Activated CD4-positive, alpha-beta memory T cell treated with anti-CD3 and anti-CD28 coated beads, Interleukin-2, amount 10 ng/mL, durations not matched to agents 7 days and 5 days (primary cell): Measurements from ENCODE around the gene CHP1. TPM values are rescaled to one million over a fixed set of nuclear protein-coding genes. Genes with fewer than 3 reads are reported as not detected.
A peak's percentile ranks its signal among the peaks of the same experiment; 100 is the strongest.
"Not testable (repeated sequence)": the region's sequence is repeated elsewhere in the genome, so short reads cannot be mapped to it uniquely, and the experiment has no call there.

ENCODE experiments used
- CTCF ChIA-PET: fragments of 350-600 bp; sonication (Branson Sonifier 250); formaldehyde crosslinking; loops from one replicate; lab custom pipeline; 2021; ENCODE audit warnings: antibody characterized with exemption, inconsistent platforms; lab: Charles Lee
- POLR2A ChIA-PET: fragments of 350-600 bp; sonication (Branson Sonifier 250); formaldehyde crosslinking; loops from one replicate; lab custom pipeline; 2021; ENCODE audit warnings: antibody characterized with exemption; lab: Charles Lee
- DNase-seq: peaks from one replicate; pipeline ENCODE4 v3.0.0-alpha.2; 2020
- H3K27ac Mint-ChIP-seq: one replicate; pipeline ENCODE4 v1.8.0; 2021; ENCODE audit warnings: mild to moderate bottlenecking, mixed read lengths
- H3K27me3 Mint-ChIP-seq: one replicate; pipeline ENCODE4 v1.8.0; 2021; ENCODE audit warnings: mixed read lengths
- H3K36me3 Mint-ChIP-seq: one replicate; pipeline ENCODE4 v1.8.0; 2021; ENCODE audit warnings: low read depth, mixed read lengths
- H3K4me1 Mint-ChIP-seq: one replicate; pipeline ENCODE4 v1.8.0; 2021; ENCODE audit warnings: mixed read lengths
- H3K4me3 Mint-ChIP-seq: one replicate; pipeline ENCODE4 v1.8.0; 2021; ENCODE audit warnings: mild to moderate bottlenecking, mixed read lengths
- H3K9me3 Mint-ChIP-seq: one replicate; pipeline ENCODE4 v1.8.0; 2021; ENCODE audit warnings: mixed read lengths
- total RNA-seq, 2 experiments: library from RNA; stranded (reverse); gene quantifications; one replicate each; pipeline ENCODE4 v1.2.3, GENCODE V29; 2021

The CHP1 gene
- total RNA-seq, 2 experiments from 2014 or later = 60.1 to 68.9 TPM

- H3K36me3 Mint-ChIP-seq = peaks cover 62% of the 10 kb centered on the region
- ChIA-PET POLR2A (interaction anchor here (0.9 to 4.7 kb wide), 13 partner anchors 9 to 720 kb away, joined by 3 to 56 read pairs (median 5); partner anchors contain the start of genes CCDC32, CHAC1, CHP1 and EXD1), CTCF (interaction anchor here (1.0 to 1.8 kb wide), 2 partner anchors 48 to 54 kb away, joined by 3 to 8 read pairs; partner anchors contain the start of genes CHP1, EXD1, NUSAP1 and OIP5)
- H3K4me3 Mint-ChIP-seq = peak overlapping the region; percentile 93
- peaks cover 55% of the 10 kb centered on the region for H3K4me1 Mint-ChIP-seq
- peak overlapping the region; percentile 98 for H3K27ac Mint-ChIP-seq
- peak; percentile 25 for DNase-seq
- no peaks in the 10 kb centered on the region for H3K9me3 Mint-ChIP-seq
- H3K27me3 Mint-ChIP-seq = no peaks in the 10 kb centered on the region
These were observed 53.5 kb downstream of the CHP1 start for GRCh38 chr15:41284427-41285177.

DNA sequence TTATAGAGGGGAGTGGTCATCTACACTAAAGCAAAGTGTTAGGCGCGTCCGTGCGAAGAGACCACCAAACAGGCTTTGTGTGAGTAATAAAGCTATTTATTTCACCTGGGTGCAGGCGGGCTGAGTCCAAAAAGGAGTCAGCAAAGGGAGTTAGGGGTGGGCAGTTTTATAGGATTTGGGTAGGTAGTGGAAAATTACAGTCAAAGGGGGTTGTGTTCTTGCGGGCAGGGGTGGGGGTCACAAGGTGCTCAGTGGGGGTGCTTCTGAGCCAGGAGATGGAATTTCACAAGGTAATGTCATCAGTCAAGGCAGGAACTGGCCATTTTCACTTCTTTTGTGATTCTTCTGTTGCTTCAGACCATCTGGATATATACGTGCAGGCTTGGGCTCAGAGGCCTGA is 54.2 kb downstream of the CHP1 start:
- H3K4me1 Mint-ChIP-seq = peaks cover 55% of the 10 kb centered on the region

DNA sequence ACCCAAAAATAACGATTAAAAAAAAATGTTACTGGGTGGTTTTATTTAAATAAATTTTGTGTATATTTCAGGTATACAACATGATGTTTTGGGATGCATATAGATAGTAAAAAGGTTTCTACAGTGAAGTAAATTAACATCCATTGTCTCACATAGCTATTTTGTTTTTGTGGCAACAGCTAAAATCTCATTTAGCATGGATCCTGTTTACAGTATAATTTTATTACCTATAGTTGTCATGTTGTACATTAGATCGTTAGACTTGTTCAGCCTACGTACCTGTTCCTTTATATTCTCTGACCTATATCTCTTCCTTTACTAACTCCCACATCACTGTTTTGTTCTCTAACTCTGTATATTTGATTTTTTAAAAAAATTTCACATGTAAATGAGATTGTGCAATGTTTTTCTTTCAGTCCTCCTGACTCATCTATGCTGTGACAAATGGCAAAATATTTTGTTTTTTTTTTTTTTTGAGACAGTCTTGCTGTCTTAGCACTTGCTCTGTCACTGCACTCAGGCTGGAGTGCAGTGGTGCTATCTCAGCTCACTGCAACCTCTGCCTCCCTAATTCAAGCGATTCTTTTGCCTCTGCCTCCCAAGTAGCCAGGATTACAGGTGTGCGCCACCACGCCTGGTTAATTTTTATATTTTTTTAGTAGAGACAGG is 55.7 kb downstream of the CHP1 start:
- H3K27ac Mint-ChIP-seq = peak overlapping the region; percentile 55
- H3K27me3 Mint-ChIP-seq = no peaks in the 10 kb centered on the region
- no peak for DNase-seq
- ChIA-PET CTCF (interaction anchor here (1.1 kb wide), 2 partner anchors 46 to 56 kb away, joined by 3 to 4 read pairs; partner anchors contain the start of genes CHP1, EXD1, NUSAP1 and OIP5), POLR2A (interaction anchor here (0.6 to 4.7 kb wide), 6 partner anchors 10 to 693 kb away, joined by 3 to 56 read pairs (median 4); partner anchors contain the start of genes CHP1, KNL1, NUSAP1 and OIP5)
- H3K4me1 Mint-ChIP-seq = peaks cover 62% of the 10 kb centered on the region
- H3K9me3 Mint-ChIP-seq = no peaks in the 10 kb centered on the region
- peaks cover 62% of the 10 kb centered on the region for H3K36me3 Mint-ChIP-seq
- H3K4me3 Mint-ChIP-seq = peak overlapping the region; percentile 42

More for the DNA sequence above, 54.2 kb downstream of the CHP1 start:
- H3K4me3 Mint-ChIP-seq = peak overlapping the region; percentile 93
- H3K27ac Mint-ChIP-seq = peak overlapping the region; percentile 98
- H3K36me3 Mint-ChIP-seq = peaks cover 56% of the 10 kb centered on the region
- no peaks in the 10 kb centered on the region for H3K9me3 Mint-ChIP-seq
- CTCF ChIA-PET = interaction anchor here (1.0 to 1.1 kb wide), 2 partner anchors 47 kb away, joined by 3 to 4 read pairs; partner anchors contain the start of genes NUSAP1 and OIP5
- H3K27me3 Mint-ChIP-seq = no peaks in the 10 kb centered on the region
- POLR2A ChIA-PET = interaction anchor here (0.9 to 4.7 kb wide), 7 partner anchors 16 to 379 kb away, joined by 3 to 56 read pairs (median 4); partner anchors contain the start of genes CHP1, EXD1, NDUFAF1 and NUSAP1
- DNase-seq = no peak

- no peaks in the 10 kb centered on the region for H3K27me3 Mint-ChIP-seq
- CTCF ChIA-PET = interaction anchor here (1.2 kb wide), 2 partner anchors 12 to 57 kb away, joined by 3 read pairs; partner anchors contain the start of gene CHP1
- POLR2A ChIA-PET = interaction anchor here (0.6 to 4.7 kb wide), 6 partner anchors 19 to 57 kb away, joined by 3 to 56 read pairs (median 4); partner anchors contain the start of genes CHP1, EXD1, NUSAP1 and OIP5
- no peak overlapping the region for H3K4me3 Mint-ChIP-seq
- no peaks in the 10 kb centered on the region for H3K9me3 Mint-ChIP-seq
- peaks cover 66% of the 10 kb centered on the region for H3K36me3 Mint-ChIP-seq
- peaks cover 49% of the 10 kb centered on the region for H3K4me1 Mint-ChIP-seq
- DNase-seq = no peak
- peak overlapping the region; percentile 47 for H3K27ac Mint-ChIP-seq
These were observed 57.4 kb downstream of the CHP1 start for GRCh38 chr15:41288464-41288863.

DNA sequence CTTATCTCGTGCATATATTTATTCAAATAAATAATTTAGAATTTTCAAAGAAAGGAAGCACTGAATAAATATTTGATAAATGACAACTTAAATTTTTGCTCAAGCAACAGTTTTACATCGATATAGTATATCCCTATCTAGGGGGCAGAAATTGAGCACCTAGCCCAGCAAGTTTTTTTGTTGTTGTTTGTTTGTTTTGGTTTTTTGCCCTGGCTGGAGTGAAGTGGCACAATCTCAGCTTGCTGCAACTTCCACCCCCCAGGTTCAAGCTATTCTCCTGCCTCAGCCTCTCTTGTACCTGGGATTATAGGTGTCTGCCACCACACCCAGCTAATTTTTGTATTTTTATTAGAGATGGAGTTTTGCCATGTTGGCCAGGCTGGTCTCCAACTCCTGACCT is 58.9 kb downstream of the CHP1 start:
- ChIA-PET CTCF (no interaction called here), POLR2A (interaction anchor here (1.1 kb wide), 1 partner anchor 21 kb away, joined by 5 read pairs; no protein-coding TSS in a partner anchor)
- Mint-ChIP-seq H3K4me3 (no peak overlapping the region), H3K4me1 (peaks cover 48% of the 10 kb centered on the region), H3K9me3 (no peaks in the 10 kb centered on the region), H3K36me3 (peaks cover 65% of the 10 kb centered on the region), H3K27me3 (no peaks in the 10 kb centered on the region), H3K27ac (no peak overlapping the region)
- no peak for DNase-seq

DNA sequence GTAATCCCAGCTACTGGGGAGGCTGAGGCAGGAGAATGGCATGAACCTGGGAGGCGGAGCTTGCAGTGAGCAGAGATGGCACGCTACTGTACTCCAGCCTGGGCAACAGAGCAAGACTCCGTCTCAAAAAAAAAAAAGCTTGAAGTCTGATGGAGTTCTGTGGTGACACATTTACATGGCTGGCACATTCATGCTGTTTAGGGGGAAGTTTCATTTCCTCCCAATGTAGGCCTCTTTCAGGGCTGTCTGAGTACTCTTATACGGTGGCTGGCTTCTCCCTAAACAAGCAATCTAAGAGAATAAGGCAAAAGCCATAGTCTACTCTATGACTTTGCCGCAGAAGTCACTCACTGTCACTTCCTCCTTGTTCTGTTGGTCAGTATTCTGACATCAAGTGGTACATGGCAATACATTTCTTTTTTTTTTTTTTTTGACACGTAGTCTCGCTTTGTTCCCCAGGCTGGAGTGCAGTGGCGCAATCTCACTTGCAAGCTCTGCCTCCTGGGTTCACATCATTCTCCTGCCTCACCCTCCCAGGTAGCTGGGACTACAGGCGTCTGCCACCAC is 60.1 kb downstream of the CHP1 start:
- peaks cover 40% of the 10 kb centered on the region for H3K4me1 Mint-ChIP-seq
- H3K9me3 Mint-ChIP-seq = no peaks in the 10 kb centered on the region
- ChIA-PET POLR2A (interaction anchor here (0.5 to 1.8 kb wide), 4 partner anchors 8 to 702 kb away, joined by 3 to 7 read pairs (median 4); partner anchors contain the start of genes NUSAP1 and OIP5), CTCF (interaction anchor here (2.3 kb wide), 1 partner anchor 60 kb away, joined by 6 read pairs; the partner anchor contains the start of gene CHP1)
- peaks cover 61% of the 10 kb centered on the region for H3K36me3 Mint-ChIP-seq
- no peak overlapping the region for H3K27ac Mint-ChIP-seq
- no peak overlapping the region for H3K4me3 Mint-ChIP-seq
- no peaks in the 10 kb centered on the region for H3K27me3 Mint-ChIP-seq
- DNase-seq = no peak

DNA sequence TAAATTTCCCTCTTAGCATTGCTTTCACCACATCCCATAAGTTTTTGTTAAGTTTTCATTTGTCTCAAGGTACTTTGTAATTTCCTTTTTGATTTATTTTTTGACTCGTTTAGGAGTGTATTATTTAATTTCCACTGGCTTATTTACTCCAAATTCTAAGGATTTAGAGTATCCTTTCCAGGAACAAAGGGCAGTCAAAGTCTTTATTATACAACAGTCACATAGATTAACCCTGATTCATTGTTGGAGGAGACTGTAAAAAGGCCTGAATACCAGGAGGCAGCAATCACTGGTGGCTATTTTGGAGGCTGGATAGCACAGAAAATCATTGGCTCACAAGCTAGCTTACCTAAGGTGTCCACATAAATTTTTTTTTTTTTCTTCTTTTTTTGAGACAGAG is 61.5 kb downstream of the CHP1 start:
- H3K4me1 Mint-ChIP-seq = peaks cover 30% of the 10 kb centered on the region
- no peaks in the 10 kb centered on the region for H3K27me3 Mint-ChIP-seq
- H3K27ac Mint-ChIP-seq = peak overlapping the region; percentile 23
- no peaks in the 10 kb centered on the region for H3K9me3 Mint-ChIP-seq
- no peak for DNase-seq
- H3K4me3 Mint-ChIP-seq = no peak overlapping the region
- POLR2A ChIA-PET = interaction anchor here (1.2 kb wide), 1 partner anchor 9 kb away, joined by 4 read pairs; no protein-coding TSS in a partner anchor
- peaks cover 48% of the 10 kb centered on the region for H3K36me3 Mint-ChIP-seq
- CTCF ChIA-PET = interaction anchor here (2.3 kb wide), 1 partner anchor 61 kb away, joined by 6 read pairs; the partner anchor contains the start of gene CHP1

DNA sequence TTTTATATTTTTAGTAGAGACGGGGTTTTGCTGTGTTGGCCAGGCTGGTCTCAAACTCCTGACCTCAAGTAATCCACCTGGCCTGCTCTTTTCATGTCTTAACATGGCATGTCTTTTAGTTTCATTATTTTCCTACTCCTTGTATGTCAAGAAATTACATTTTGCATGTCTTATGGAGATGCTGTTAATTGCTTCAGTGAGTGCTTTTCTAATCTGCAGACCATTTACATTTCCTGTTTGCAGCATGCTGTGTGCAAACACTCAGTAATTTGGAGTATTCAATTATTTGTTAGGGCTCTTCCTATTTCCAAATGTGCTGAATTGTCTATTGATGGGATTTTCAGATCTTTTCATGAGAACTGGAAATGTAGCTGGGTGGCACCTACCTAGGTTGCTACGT is 70.1 kb downstream of the CHP1 start:
- H3K36me3 Mint-ChIP-seq = peaks cover 37% of the 10 kb centered on the region
- H3K9me3 Mint-ChIP-seq = not testable (repeated sequence)

DNA sequence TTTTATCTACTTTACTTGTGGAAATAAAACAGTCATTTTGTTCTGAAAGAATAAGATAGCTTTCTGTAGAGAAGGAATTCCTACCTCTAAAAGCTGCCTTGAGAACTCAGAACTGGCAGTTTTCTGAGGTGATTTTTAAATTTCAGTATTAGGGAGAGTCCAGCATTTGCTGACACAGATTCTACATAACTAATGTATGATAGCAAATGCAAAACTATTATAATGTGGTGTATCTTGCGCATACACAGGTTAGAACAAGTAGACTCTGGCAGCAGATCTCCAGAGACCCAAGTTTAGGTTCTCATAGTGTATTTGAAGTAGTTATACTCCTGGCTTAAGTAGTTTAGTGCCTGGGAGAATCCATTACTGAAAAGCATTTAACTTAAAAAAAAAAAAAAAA is 70.5 kb downstream of the CHP1 start:
- ChIA-PET CTCF (no interaction called here), POLR2A (interaction anchor here (0.9 to 1.4 kb wide), 2 partner anchors 17 to 31 kb away, joined by 3 read pairs; partner anchors contain the start of genes NUSAP1 and OIP5)
- DNase-seq = no peak
- Mint-ChIP-seq H3K27ac (no peak overlapping the region), H3K27me3 (no peaks in the 10 kb centered on the region), H3K4me3 (no peak overlapping the region), H3K36me3 (peaks cover 39% of the 10 kb centered on the region), H3K9me3 (no peaks in the 10 kb centered on the region), H3K4me1 (peaks cover 17% of the 10 kb centered on the region)

More for the DNA sequence above, 70.1 kb downstream of the CHP1 start:
- DNase-seq, H3K4me3 Mint-ChIP-seq, H3K27me3 Mint-ChIP-seq, CTCF ChIA-PET: not testable (repeated sequence)
- POLR2A ChIA-PET = interaction anchor here (0.9 to 1.4 kb wide), 2 partner anchors 16 to 31 kb away, joined by 3 read pairs; partner anchors contain the start of genes NUSAP1 and OIP5
- Mint-ChIP-seq H3K4me1 (peaks cover 17% of the 10 kb centered on the region), H3K27ac (peak overlapping the region; percentile 54)

DNA sequence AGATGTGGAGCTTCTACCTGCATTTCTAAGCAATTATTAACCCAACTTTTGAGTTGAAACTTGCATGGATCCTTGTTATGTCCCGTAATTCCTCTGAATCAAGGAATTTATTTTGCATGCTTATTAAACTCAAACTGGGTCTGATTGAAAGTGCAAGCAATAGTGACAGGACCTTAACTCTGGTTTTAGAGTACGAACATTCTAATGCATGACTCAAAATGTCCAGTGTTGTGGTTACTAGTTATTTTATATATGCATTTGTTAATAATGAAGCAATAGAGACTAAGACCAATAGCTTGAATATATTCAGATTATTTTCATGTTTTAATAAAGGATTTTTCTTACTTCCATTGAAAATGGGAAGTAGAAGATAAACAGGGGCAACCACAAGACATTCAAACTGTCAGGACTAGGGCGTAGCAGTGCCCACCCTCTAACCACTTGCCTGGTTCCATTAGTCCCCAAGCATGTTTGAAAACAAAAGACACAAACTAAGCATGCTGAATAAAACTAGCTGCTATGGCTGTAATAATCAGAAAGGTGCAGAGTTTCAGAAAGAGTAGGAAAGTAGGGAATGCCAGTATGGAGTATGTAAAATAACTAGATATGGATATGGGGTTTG is 73.2 kb downstream of the CHP1 start:
- no peak for DNase-seq
- Mint-ChIP-seq H3K27ac (no peak overlapping the region), H3K4me1 (peaks cover 19% of the 10 kb centered on the region), H3K4me3 (no peak overlapping the region), H3K9me3 (no peaks in the 10 kb centered on the region), H3K36me3 (peaks cover 38% of the 10 kb centered on the region), H3K27me3 (no peaks in the 10 kb centered on the region)
- POLR2A ChIA-PET = interaction anchor here (1.6 kb wide), 1 partner anchor 27 kb away, joined by 4 read pairs; no protein-coding TSS in a partner anchor
- CTCF ChIA-PET = no interaction called here

- no peaks in the 10 kb centered on the region for H3K27me3 Mint-ChIP-seq
- CTCF ChIA-PET = interaction anchor here (1.0 kb wide), 1 partner anchor 10 kb away, joined by 3 read pairs; no protein-coding TSS in a partner anchor
- no peak overlapping the region for H3K4me3 Mint-ChIP-seq
- peaks cover 21% of the 10 kb centered on the region for H3K36me3 Mint-ChIP-seq
- POLR2A ChIA-PET = interaction anchor here (1.0 to 1.3 kb wide), 4 partner anchors 20 to 240 kb away, joined by 3 read pairs; partner anchors contain the start of genes NUSAP1 and OIP5
- peaks cover 17% of the 10 kb centered on the region for H3K4me1 Mint-ChIP-seq
- no peak for DNase-seq
- no peaks in the 10 kb centered on the region for H3K9me3 Mint-ChIP-seq
- H3K27ac Mint-ChIP-seq = no peak overlapping the region
These were observed 76.6 kb downstream of the CHP1 start for GRCh38 chr15:41307679-41308078.
